Natural killer cell (primary cell): ENCODE measurements around the gene GSTM5. TPM values are rescaled to one million over a fixed set of nuclear protein-coding genes. Genes with fewer than 3 reads are reported as not detected.
"Not testable (repeated sequence)": the region's sequence is repeated elsewhere in the genome, so short reads cannot be mapped to it uniquely, and the experiment has no call there.

Experiments
- ATAC-seq, 3 donors: fragments of 150-1000 bp in 2 of 3; fragments of 200-7000 bp in 1 of 3; cut with Tn5 transposase; 1 replicate in 1 of 3; 2 replicates in 2 of 3; pipeline ENCODE4 v1.10.0; 2021; ENCODE audit warnings: mild to moderate bottlenecking in 2 of 3, moderate library complexity in 2 of 3
- DNase-seq, 2 donors: peaks; one replicate each; pipeline versions ENCODE4 v3.0.0 to v3.0.0-alpha.2; 2013 to 2021; ENCODE audit warnings: mixed read lengths in 1 of 2
- H3K27ac ChIP-seq: one replicate; pipeline ENCODE4 v1.5.1; 2013; ENCODE audit warnings: mild to moderate bottlenecking, low read length
- H3K27me3 ChIP-seq: one replicate; pipeline ENCODE4 v1.6.1; 2013; ENCODE audit warnings: low read length; ENCODE audit not compliant: control insufficient read depth, insufficient read depth
- H3K36me3 ChIP-seq: one replicate; pipeline ENCODE4 v1.6.1; 2013; ENCODE audit warnings: low read length; ENCODE audit not compliant: control insufficient read depth, insufficient read depth
- H3K4me1 ChIP-seq: one replicate; pipeline ENCODE4 v1.6.1; 2013; ENCODE audit warnings: low read length; ENCODE audit not compliant: control insufficient read depth, insufficient read depth
- H3K4me3 ChIP-seq: one replicate; pipeline ENCODE4 v1.5.1; 2013; ENCODE audit warnings: low read length
- H3K9me3 ChIP-seq: one replicate; pipeline ENCODE4 v1.6.1; 2013; ENCODE audit warnings: low read length; ENCODE audit not compliant: control insufficient read depth, insufficient read depth
- H3K27ac Mint-ChIP-seq, 2 donors: one replicate each; pipeline ENCODE4 v1.8.0; 2022; ENCODE audit warnings: mild to moderate bottlenecking in 2 of 2, mixed read lengths in 2 of 2, moderate library complexity in 1 of 2
- H3K27me3 Mint-ChIP-seq, 2 donors: one replicate each; pipeline ENCODE4 v1.8.0; 2022; ENCODE audit warnings: low read depth in 2 of 2, mixed read lengths in 2 of 2
- H3K36me3 Mint-ChIP-seq: one replicate; pipeline ENCODE4 v1.8.0; 2022; ENCODE audit warnings: mixed read lengths
- H3K4me1 Mint-ChIP-seq, 2 donors: one replicate each; pipeline ENCODE4 v1.8.0; 2022; ENCODE audit warnings: mixed read lengths in 2 of 2
- H3K4me3 Mint-ChIP-seq: one replicate; pipeline ENCODE4 v1.8.0; 2022; ENCODE audit warnings: mild to moderate bottlenecking, moderate library complexity, mixed read lengths
- H3K9me3 Mint-ChIP-seq, 2 donors: one replicate each; pipeline ENCODE4 v1.8.0; 2022; ENCODE audit warnings: mixed read lengths in 2 of 2
- CTCF ChIP-seq: fragments of 200-600 bp; IDR thresholded peaks from one replicate; pipeline ENCODE4 v1.8.0; 2022; ENCODE audit warnings: antibody characterized with exemption
- WGBS: methylation state at CpG from one replicate; pipeline ENCODE4 v1.1.7; 2013; ENCODE audit warnings: missing lambda C conversion rate; ENCODE audit not compliant: insufficient coverage; 5-methylcytosine and 5-hydroxymethylcytosine counted together
- intact Hi-C: fragments of 100-400 bp; cut with micrococcal nuclease; formaldehyde crosslinking; loops from one replicate; pipeline ENCODE4 v1.14.2; 2022
- total RNA-seq, 4 donors: library from RNA; stranded (reverse); fragments of 120-200 nt in 1 of 4; gene quantifications; one replicate each; pipeline versions ENCODE4 v1.2.3 to v1.2.4, GENCODE V29; 2013 to 2022

The GSTM5 gene
- total RNA-seq, 3 donors from 2014 or later (not counting 1 experiment from before 2014, with no cell fraction given), result 0.07 to 0.35 TPM; not detected in 1

GRCh38 chr1:109697066-109697465, 15.0 kb upstream of the GSTM5 start:
- no peaks in the 10 kb centered on the region for H3K9me3 ChIP-seq
- ATAC-seq (no peak), DNase-seq (no peak)
- no peaks in the 10 kb centered on the region for H3K4me1 ChIP-seq
- H3K27me3 ChIP-seq, result no peaks in the 10 kb centered on the region
- WGBS, result no CpG with 5 or more reads among the region's 4 CpGs
- Mint-ChIP-seq H3K4me3 (no peak overlapping the region), H3K27ac (no peak overlapping the region), H3K27me3 (no peaks in the 10 kb centered on the region), H3K36me3 (no peaks in the 10 kb centered on the region), H3K9me3 (no peaks in the 10 kb centered on the region), H3K4me1 (no peaks in the 10 kb centered on the region)
- no peak for TF ChIP-seq CTCF
- H3K4me3 ChIP-seq, result no peak overlapping the region
- no peaks in the 10 kb centered on the region for H3K36me3 ChIP-seq
- intact Hi-C loops, result no loop called here
- no peak overlapping the region for H3K27ac ChIP-seq

- H3K27me3 Mint-ChIP-seq, H3K27ac ChIP-seq, H3K9me3 Mint-ChIP-seq, H3K27ac Mint-ChIP-seq, ATAC-seq, DNase-seq, H3K4me1 ChIP-seq, H3K36me3 ChIP-seq, H3K4me1 Mint-ChIP-seq, H3K4me3 ChIP-seq, intact Hi-C loops, H3K4me3 Mint-ChIP-seq, H3K9me3 ChIP-seq, H3K36me3 Mint-ChIP-seq, H3K27me3 ChIP-seq: not testable (repeated sequence)
- WGBS, result no CpG with 5 or more reads among the region's 4 CpGs
Observed at GRCh38 chr1:109697861-109698260, 14.2 kb upstream of the GSTM5 start.

- DNase-seq, H3K4me1 ChIP-seq, intact Hi-C loops, H3K4me1 Mint-ChIP-seq, H3K4me3 Mint-ChIP-seq, H3K36me3 Mint-ChIP-seq, H3K27ac Mint-ChIP-seq, H3K9me3 ChIP-seq, H3K36me3 ChIP-seq, ATAC-seq, H3K4me3 ChIP-seq, H3K27me3 Mint-ChIP-seq, H3K27ac ChIP-seq, H3K27me3 ChIP-seq, H3K9me3 Mint-ChIP-seq: not testable (repeated sequence)
- 74% methylated on average over 3 of the region's 3 CpGs for WGBS
Observed at GRCh38 chr1:109702940-109703339, 9.1 kb upstream of the GSTM5 start.

GRCh38 chr1:109704173-109704572, 7.9 kb upstream of the GSTM5 start:
- ATAC-seq (no peak), DNase-seq (no peak)
- Mint-ChIP-seq H3K27ac (no peak overlapping the region), H3K27me3 (no peaks in the 10 kb centered on the region), H3K4me3 (no peak overlapping the region), H3K9me3 (peaks cover 11 to 12% of the 10 kb centered on the region in 2 donors), H3K36me3 (peaks cover 9% of the 10 kb centered on the region), H3K4me1 (no peaks in the 10 kb centered on the region)
- no peak overlapping the region for H3K4me3 ChIP-seq
- no peaks in the 10 kb centered on the region for H3K4me1 ChIP-seq
- H3K27me3 ChIP-seq, result no peaks in the 10 kb centered on the region
- H3K27ac ChIP-seq, result no peak overlapping the region
- intact Hi-C loops, result no loop called here
- WGBS, result 77% methylated on average over 8 of the region's 8 CpGs
- peaks cover 11% of the 10 kb centered on the region for H3K9me3 ChIP-seq
- TF ChIP-seq CTCF, result no peak
- no peaks in the 10 kb centered on the region for H3K36me3 ChIP-seq

GRCh38 chr1:109705411-109705810, 6.6 kb upstream of the GSTM5 start:
- ATAC-seq (no peak), DNase-seq (no peak)
- Mint-ChIP-seq H3K36me3 (peaks cover 15% of the 10 kb centered on the region), H3K4me3 (no peak overlapping the region), H3K27me3 (no peaks in the 10 kb centered on the region), H3K27ac (no peak overlapping the region), H3K9me3 (peaks cover 11 to 16% of the 10 kb centered on the region in 2 donors), H3K4me1 (no peaks in the 10 kb centered on the region)
- Histone ChIP-seq H3K27me3 (no peaks in the 10 kb centered on the region), H3K9me3 (peaks cover 15% of the 10 kb centered on the region), H3K27ac (no peak overlapping the region), H3K4me1 (no peaks in the 10 kb centered on the region), H3K36me3 (no peaks in the 10 kb centered on the region), H3K4me3 (no peak overlapping the region)
- no peak for TF ChIP-seq CTCF
- intact Hi-C loops, result no loop called here
- 89% methylated on average over 4 of the region's 4 CpGs for WGBS

- H3K27me3 ChIP-seq, H3K27me3 Mint-ChIP-seq, H3K36me3 ChIP-seq, ATAC-seq, intact Hi-C loops, H3K4me3 ChIP-seq, H3K4me3 Mint-ChIP-seq, H3K27ac Mint-ChIP-seq, H3K27ac ChIP-seq, DNase-seq, H3K4me1 ChIP-seq, H3K4me1 Mint-ChIP-seq: not testable (repeated sequence)
- H3K9me3 Mint-ChIP-seq, result peaks cover 8 to 15% of the 10 kb centered on the region in 2 donors
- peaks cover 15% of the 10 kb centered on the region for H3K36me3 Mint-ChIP-seq
- H3K9me3 ChIP-seq, result peaks cover 15% of the 10 kb centered on the region
- WGBS, result 66% methylated on average over 4 of the region's 4 CpGs
Observed at GRCh38 chr1:109708949-109709348, 3.1 kb upstream of the GSTM5 start.
